ENCODE results near the gene GDF10.
A peak's percentile ranks its signal among the peaks of the same experiment; 100 is the strongest.

The GDF10 gene

DNA sequence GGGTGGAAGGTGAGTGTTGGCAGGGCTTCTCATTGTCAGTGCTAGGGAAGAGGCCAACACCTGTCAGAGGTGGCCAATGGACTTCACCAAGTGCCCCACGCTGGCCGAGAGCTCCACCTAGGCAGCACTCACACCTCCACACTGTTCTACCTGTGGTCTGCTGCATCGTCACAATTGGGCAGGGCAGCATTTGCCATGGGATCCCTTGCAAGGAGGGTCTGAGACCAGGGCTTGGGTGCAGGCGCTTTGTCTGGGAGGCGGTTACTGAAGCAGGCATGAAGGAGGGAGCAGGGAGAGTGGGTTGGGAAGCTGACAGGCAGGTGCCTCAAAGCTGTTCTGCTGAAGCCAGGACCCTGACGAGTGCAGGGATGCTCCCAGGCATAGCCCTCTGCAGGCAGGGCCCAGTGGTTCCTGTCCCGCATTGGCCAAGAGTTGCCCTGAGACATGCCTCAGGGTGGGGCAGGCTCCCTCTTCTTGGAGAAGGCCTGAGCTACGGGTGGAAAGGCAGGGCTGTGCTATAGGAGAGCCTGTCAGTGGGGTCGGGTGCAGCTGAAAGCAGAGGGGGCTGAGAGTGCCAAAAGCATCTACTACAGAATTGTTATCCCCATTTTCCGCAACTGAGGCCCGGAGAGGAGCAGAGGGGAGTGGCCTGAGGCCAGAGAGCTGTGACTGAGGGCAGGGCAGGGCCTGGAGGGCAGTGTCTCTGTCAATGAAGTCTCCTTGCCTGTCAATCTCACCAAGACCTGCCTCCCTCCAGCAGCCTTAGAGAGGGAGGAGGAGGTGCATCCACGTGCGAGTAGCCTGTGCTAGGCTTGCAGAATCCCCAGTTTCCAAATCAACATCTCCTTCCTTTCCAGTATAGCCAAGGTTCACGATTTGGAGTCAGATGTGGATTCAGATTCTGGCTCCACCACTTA, 52.2 kb downstream of the GDF10 start:
- no peak for DNase-seq (ENCODE audit: low read depth, low spot score)

DNA sequence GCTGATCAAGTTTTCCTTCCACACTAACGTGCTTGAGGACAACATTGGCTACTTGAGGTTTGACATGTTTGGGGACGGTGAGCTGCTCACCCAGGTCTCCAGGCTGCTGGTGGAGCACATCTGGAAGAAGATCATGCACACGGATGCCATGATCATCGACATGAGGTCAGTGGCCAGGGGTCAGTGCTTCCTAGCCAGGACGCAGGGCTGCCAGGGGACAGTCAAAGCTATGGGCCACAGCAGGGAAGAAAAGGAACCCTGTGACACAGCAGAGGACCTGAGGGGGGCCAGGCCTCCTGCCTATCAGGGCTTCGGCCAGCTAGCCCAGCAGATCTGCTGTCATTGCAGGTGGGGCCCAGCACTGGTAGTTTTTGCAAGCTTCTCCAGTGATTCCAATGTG, 53.4 kb downstream of the GDF10 start:
- DNase-seq (ENCODE audit: low read depth, low spot score) = no peak

DNA sequence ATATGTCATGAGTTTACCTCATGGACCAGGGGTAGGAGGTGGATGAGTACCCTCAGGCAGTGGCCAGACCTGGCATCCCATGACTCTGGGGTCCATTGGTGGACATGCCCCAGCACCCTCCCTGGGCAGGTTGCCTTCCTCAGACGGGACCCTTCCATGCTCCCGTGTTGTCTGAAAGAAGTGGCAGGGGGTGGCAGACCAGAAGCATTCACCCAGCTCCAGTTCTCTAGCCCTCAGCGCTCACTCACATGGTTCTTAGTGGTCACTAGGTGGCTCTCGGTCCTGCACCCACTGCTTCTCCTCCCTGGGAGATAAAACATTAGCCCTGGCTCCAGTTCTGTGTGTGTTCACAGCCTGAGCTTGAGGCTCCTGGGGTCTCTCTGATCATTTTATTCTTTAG, 54.2 kb downstream of the GDF10 start:
- DNase-seq (ENCODE audit: low read depth, low spot score) = no peak

GRCh38 chr10:47354900-47355299, 54.9 kb downstream of the GDF10 start:
- no peak for DNase-seq (ENCODE audit: low read depth, low spot score)

- DNase-seq (ENCODE audit: low read depth, low spot score) = no peak
Observed at GRCh38 chr10:47356708-47357107, 56.7 kb downstream of the GDF10 start.

DNA sequence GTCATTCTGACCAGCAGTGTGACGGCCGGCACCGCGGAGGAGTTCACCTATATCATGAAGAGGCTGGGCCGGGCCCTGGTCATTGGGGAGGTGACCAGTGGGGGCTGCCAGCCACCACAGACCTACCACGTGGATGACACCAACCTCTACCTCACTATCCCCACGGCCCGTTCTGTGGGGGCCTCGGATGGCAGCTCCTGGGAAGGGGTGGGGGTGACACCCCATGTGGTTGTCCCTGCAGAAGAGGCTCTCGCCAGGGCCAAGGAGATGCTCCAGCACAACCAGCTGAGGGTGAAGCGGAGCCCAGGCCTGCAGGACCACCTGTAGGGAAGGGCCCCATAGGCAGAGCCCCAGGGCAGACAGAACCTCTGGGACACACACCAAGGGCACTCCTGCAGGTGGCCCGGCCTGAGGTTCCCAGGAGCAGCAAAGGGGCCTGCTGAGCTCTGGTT, 57.2 kb downstream of the GDF10 start:
- no peak for DNase-seq (ENCODE audit: low read depth, low spot score)

GRCh38 chr10:47357911-47358310, 57.9 kb downstream of the GDF10 start:
- DNase-seq (ENCODE audit: low read depth, low spot score) = no peak

- no peak for DNase-seq (ENCODE audit: low read depth, low spot score)
Observed at GRCh38 chr10:47358457-47358856, 58.5 kb downstream of the GDF10 start.

GRCh38 chr10:47359101-47359500, 59.1 kb downstream of the GDF10 start:
- DNase-seq (ENCODE audit: low read depth, low spot score) = no peak

- DNase-seq (ENCODE audit: low read depth, low spot score) = no peak
Observed at GRCh38 chr10:47359626-47360418, 59.8 kb downstream of the GDF10 start.

- DNase-seq (ENCODE audit: low read depth, low spot score) = no peak
Observed at GRCh38 chr10:47360419-47361040, 60.5 kb downstream of the GDF10 start.

DNA sequence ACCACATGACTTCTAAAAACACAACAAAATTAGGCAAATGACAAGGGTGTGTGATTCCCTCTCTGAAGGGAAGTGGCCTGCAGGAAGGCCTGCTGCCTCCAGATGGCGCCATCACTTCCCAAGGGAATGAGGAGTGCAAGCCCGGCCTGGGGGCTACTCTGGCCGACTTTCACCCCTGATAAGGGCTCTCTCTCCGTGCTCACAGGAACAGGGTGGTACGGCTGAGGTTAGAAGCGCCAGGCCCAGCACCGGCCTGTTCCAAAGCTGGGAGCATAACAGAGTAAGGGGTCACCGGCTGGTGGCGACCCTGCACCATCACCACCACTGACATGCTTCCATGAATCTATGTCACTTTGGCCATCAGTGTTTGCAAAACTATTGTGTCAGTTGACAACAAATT, 61.3 kb downstream of the GDF10 start:
- peak; percentile 35 for DNase-seq (ENCODE audit: low read depth, low spot score)

- DNase-seq (ENCODE audit: low read depth, low spot score) = no peak
Observed at GRCh38 chr10:47362199-47362598, 62.2 kb downstream of the GDF10 start.

Data from iPS DF 19.7 (cell line).